GM21526 (cell line): ENCODE measurements around the gene EIF2AK2.
"Not testable (repeated sequence)": the region's sequence is repeated elsewhere in the genome, so short reads cannot be mapped to it uniquely, and the experiment has no call there.

Experiments used
- ATAC-seq: cut with Tn5 transposase; IDR thresholded peaks from one replicate; pipeline ENCODE4 v1.9.1; 2021; ENCODE audit warnings: moderate library complexity; ENCODE audit not compliant: unreplicated experiment, low FRiP score

The EIF2AK2 gene

GRCh38 chr2:37156857-37157714 lies at the start of gene EIF2AK2:
Gene EIF2AK2 (minus strand): TSS chr2:37156980. CDS start chr2:37147806, 9,174 bp downstream.
- ATAC-seq, result peak; percentile 81

- no peak for ATAC-seq
Measured at GRCh38 chr2:37205689-37206341, 49.0 kb upstream of the EIF2AK2 start.

- not testable (repeated sequence) for ATAC-seq
Measured at GRCh38 chr2:37205071-37205661, 48.4 kb upstream of the EIF2AK2 start.

- ATAC-seq, result no peak
Measured at GRCh38 chr2:37203708-37204107, 46.9 kb upstream of the EIF2AK2 start.

GRCh38 chr2:37201766-37202165 lies 45.0 kb upstream of the EIF2AK2 start:
- ATAC-seq, result no peak

GRCh38 chr2:37201208-37201607 lies 44.4 kb upstream of the EIF2AK2 start:
- no peak for ATAC-seq

- ATAC-seq, result no peak
Measured at GRCh38 chr2:37198681-37199065, 41.9 kb upstream of the EIF2AK2 start.

GRCh38 chr2:37196320-37197195 lies 39.8 kb upstream of the EIF2AK2 start, which contains the start of gene CEBPZOS:
Gene CEBPZOS (plus strand): TSS chr2:37196496. CDS start chr2:37199705, 3,209 bp downstream.
- ATAC-seq, result peak; percentile 75

- peak; percentile 3 for ATAC-seq
Measured at GRCh38 chr2:37195862-37196319, 39.1 kb upstream of the EIF2AK2 start.

- ATAC-seq, result no peak
Measured at GRCh38 chr2:37192551-37192950, 35.8 kb upstream of the EIF2AK2 start.

GRCh38 chr2:37191747-37192146 lies 35.0 kb upstream of the EIF2AK2 start:
- ATAC-seq, result no peak

- no peak for ATAC-seq
Measured at GRCh38 chr2:37191253-37191652, 34.5 kb upstream of the EIF2AK2 start.

GRCh38 chr2:37190290-37190689 lies 33.5 kb upstream of the EIF2AK2 start:
- ATAC-seq, result no peak

GRCh38 chr2:37189452-37190153 lies 32.8 kb upstream of the EIF2AK2 start:
- no peak for ATAC-seq

- no peak for ATAC-seq
Measured at GRCh38 chr2:37188570-37188969, 31.8 kb upstream of the EIF2AK2 start, which contains the start of gene SULT6B1. Gene SULT6B1 (minus strand): TSS chr2:37188670. CDS start chr2:37188640, 30 bp downstream.

GRCh38 chr2:37181726-37182684 lies 25.2 kb upstream of the EIF2AK2 start:
- ATAC-seq, result no peak

GRCh38 chr2:37180640-37181039 lies 23.9 kb upstream of the EIF2AK2 start:
- no peak for ATAC-seq

- ATAC-seq, result no peak
Measured at GRCh38 chr2:37180006-37180639, 23.3 kb upstream of the EIF2AK2 start.
